HuH-7 (cell line): ENCODE results near the gene FNDC3B.
A peak's percentile ranks its signal among the peaks of the same experiment; 100 is the strongest.

ENCODE experiments used
- DNase-seq: peaks from one replicate; pipeline ENCODE4 v3.0.0; 2011; ENCODE audit warnings: low spot score

Gene FNDC3B

GRCh38 chr3:172171396-172172075 lies 132.2 kb downstream of the FNDC3B start:
- no peak for DNase-seq

- DNase-seq = no peak
These were observed 134.2 kb downstream of the FNDC3B start for GRCh38 chr3:172173316-172174254.

- no peak for DNase-seq
These were observed 135.3 kb downstream of the FNDC3B start for GRCh38 chr3:172174513-172175253.

GRCh38 chr3:172175254-172175599 lies 135.8 kb downstream of the FNDC3B start:
- no peak for DNase-seq

- no peak for DNase-seq
These were observed 136.8 kb downstream of the FNDC3B start for GRCh38 chr3:172176061-172176770.

- no peak for DNase-seq
These were observed 137.7 kb downstream of the FNDC3B start for GRCh38 chr3:172177046-172177445.

GRCh38 chr3:172177803-172178316 lies 138.5 kb downstream of the FNDC3B start:
- DNase-seq = no peak

GRCh38 chr3:172179680-172180399 lies 140.5 kb downstream of the FNDC3B start:
- DNase-seq = peak; percentile 66

- DNase-seq = no peak
These were observed 141.1 kb downstream of the FNDC3B start for GRCh38 chr3:172180473-172180872.

- DNase-seq = no peak
These were observed 142.7 kb downstream of the FNDC3B start for GRCh38 chr3:172181932-172182586.

- DNase-seq = no peak
These were observed 143.4 kb downstream of the FNDC3B start for GRCh38 chr3:172182797-172183196.

GRCh38 chr3:172184106-172184822 lies 144.9 kb downstream of the FNDC3B start:
- no peak for DNase-seq

- no peak for DNase-seq
These were observed 146.5 kb downstream of the FNDC3B start for GRCh38 chr3:172185907-172186306.

GRCh38 chr3:172186607-172187006 lies 147.2 kb downstream of the FNDC3B start:
- DNase-seq = no peak

GRCh38 chr3:172187511-172187910 lies 148.1 kb downstream of the FNDC3B start:
- no peak for DNase-seq

GRCh38 chr3:172188511-172188910 lies 149.1 kb downstream of the FNDC3B start:
- no peak for DNase-seq

- DNase-seq = no peak
These were observed 149.8 kb downstream of the FNDC3B start for GRCh38 chr3:172189213-172189612.

GRCh38 chr3:172189987-172190603 lies 150.7 kb downstream of the FNDC3B start:
- DNase-seq = no peak

GRCh38 chr3:172190980-172191379 lies 151.6 kb downstream of the FNDC3B start:
- no peak for DNase-seq
